Measurements from ENCODE around the gene PAM16.

The PAM16 gene

GRCh38 chr16:4293181-4293716 lies 57.9 kb downstream of the PAM16 start:
- DNase-seq = no peak

- DNase-seq = no peak
These were observed 59.4 kb downstream of the PAM16 start for GRCh38 chr16:4291699-4292098.
